Measurements from ENCODE around the gene CREB3L1.

GRCh38 chr11:46342239-46342638, 64.8 kb downstream of the CREB3L1 start:
- TF ChIP-seq CTCF (IDR thresholded peaks at IDR 0.05; ENCODE audit: low read depth, low read length, poor library complexity, severe bottlenecking) (no peak), EZH2phosphoT487 (IDR thresholded peaks at IDR 0.05; ENCODE audit: borderline replicate concordance, low read length) (no peak)

Measured in DOHH2 (cell line).